ENCODE measurements around the gene SLC5A9. TPM values are rescaled to one million over a fixed set of nuclear protein-coding genes. Genes with fewer than 3 reads are reported as not detected.
"Not testable (repeated sequence)": the region's sequence is repeated elsewhere in the genome, so short reads cannot be mapped to it uniquely, and the experiment has no call there.

The SLC5A9 gene
- total RNA-seq, 2 donors from 2014 or later, result not detected

DNA sequence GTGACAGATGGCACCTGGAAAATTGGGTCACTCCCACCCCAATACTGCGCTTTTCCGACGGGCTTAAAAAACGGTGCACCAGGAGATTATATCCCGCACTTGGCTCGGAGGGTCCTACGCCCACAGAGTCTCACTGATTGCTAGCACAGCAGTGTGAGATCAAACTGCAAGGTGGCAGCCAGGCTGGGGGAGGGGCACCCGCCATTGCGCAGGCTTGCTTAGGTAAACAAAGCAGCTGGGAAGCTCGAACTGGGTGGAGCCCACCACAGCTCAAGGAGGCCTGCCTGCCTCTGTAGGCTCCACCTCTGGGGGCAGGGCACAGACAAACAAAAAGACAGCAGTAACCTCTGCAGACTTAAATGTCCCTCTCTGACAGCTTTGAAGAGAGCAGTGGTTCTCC lies 54.9 kb downstream of the SLC5A9 start:
- DNase-seq (ENCODE audit: low spot score); H3K4me3 Mint-ChIP-seq; H3K27ac Mint-ChIP-seq; H3K4me1 Mint-ChIP-seq (ENCODE audit: low read depth in 2 of 2); ATAC-seq: not testable (repeated sequence)
- Mint-ChIP-seq H3K36me3 (peaks cover 17% of the 10 kb centered on the region), H3K9me3 (peaks cover 13% of the 10 kb centered on the region), H3K27me3 (peaks cover 16 to 20% of the 10 kb centered on the region in 2 donors)

- not testable (repeated sequence) for H3K4me1 Mint-ChIP-seq (ENCODE audit: low read depth in 2 of 2); DNase-seq (ENCODE audit: low spot score); H3K9me3 Mint-ChIP-seq; ATAC-seq; H3K4me3 Mint-ChIP-seq; H3K27ac Mint-ChIP-seq
- Mint-ChIP-seq H3K27me3 (peaks cover 13 to 18% of the 10 kb centered on the region in 2 donors), H3K36me3 (peaks cover 13% of the 10 kb centered on the region)
These were observed 59.8 kb downstream of the SLC5A9 start for GRCh38 chr1:48282329-48282728.

DNA sequence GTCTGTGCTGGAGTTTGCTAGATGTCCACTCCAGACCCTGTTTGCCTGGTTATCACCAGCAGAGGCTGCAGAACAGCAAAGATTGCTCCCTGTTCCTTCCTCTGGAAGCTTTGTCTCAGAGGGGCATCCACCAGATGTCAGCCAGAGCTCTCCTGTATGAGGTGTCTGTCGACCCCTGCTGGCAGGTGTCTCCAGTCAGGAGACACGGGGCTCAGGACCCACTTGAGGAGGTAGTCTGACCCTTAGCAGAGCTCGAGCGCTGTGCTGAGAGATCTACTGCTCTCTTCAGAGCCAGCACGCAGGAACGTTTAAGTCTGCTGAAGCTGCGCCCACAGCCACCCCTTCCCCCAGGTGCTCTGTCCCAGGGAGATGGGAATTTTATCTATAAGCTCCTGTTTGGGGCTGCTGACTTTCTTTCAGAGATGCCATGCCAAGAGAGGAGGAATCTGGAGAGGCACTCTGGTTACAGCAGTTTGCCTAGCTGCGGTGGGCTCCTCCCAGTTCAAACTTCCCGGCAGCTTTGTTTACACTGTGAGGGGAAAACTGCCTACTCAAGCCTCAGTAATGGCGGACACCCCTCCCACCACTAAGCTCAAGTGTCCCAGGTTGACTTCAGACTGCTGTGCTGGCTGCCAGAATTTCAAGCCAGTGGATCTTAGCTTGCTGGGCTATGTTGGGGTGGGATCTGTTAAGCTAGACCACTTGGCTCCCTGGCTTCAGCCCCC lies 62.3 kb downstream of the SLC5A9 start:
- H3K27me3 Mint-ChIP-seq, result peaks cover 5 to 10% of the 10 kb centered on the region in 2 donors
- not testable (repeated sequence) for DNase-seq (ENCODE audit: low spot score); H3K36me3 Mint-ChIP-seq; H3K27ac Mint-ChIP-seq; H3K4me3 Mint-ChIP-seq; H3K4me1 Mint-ChIP-seq (ENCODE audit: low read depth in 2 of 2); ATAC-seq; H3K9me3 Mint-ChIP-seq

- DNase-seq (ENCODE audit: low spot score) (no peak), ATAC-seq (no peak)
- H3K4me3 Mint-ChIP-seq, result no peak overlapping the region
- no peaks in the 10 kb centered on the region for H3K36me3 Mint-ChIP-seq
- H3K9me3 Mint-ChIP-seq, result peaks cover 3% of the 10 kb centered on the region
- peaks cover 5 to 8% of the 10 kb centered on the region in 2 donors for H3K27me3 Mint-ChIP-seq
- no peaks in the 10 kb centered on the region for H3K4me1 Mint-ChIP-seq (ENCODE audit: low read depth in 2 of 2)
- H3K27ac Mint-ChIP-seq, result no peak overlapping the region
These were observed 63.0 kb downstream of the SLC5A9 start for GRCh38 chr1:48285525-48285924.

DNA sequence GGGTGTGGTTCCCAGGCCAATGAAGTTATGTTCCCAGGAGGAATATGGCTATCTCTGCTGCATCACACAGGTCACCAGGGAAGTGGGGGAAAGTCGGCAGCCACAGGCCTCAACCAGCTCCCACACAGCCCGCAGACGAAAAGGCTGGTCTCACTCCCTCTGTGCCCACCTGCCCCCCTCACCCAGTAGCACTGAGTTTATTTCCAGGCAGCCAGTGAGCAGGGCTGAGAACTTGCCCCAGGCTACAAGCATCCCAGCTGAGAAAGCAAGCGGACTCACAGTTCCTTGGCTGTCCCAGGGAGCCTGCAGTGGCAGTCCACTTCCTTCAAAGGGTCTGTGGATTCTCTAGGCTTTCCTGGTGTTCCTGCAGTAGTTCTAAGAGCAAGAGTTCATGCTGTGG lies 68.9 kb downstream of the SLC5A9 start:
- peaks cover 5 to 6% of the 10 kb centered on the region in 2 donors for H3K27me3 Mint-ChIP-seq
- H3K36me3 Mint-ChIP-seq, result no peaks in the 10 kb centered on the region
- no peaks in the 10 kb centered on the region for H3K9me3 Mint-ChIP-seq
- ATAC-seq (no peak), DNase-seq (ENCODE audit: low spot score) (no peak)
- H3K4me1 Mint-ChIP-seq (ENCODE audit: low read depth in 2 of 2), result peaks cover 0 to 3% of the 10 kb centered on the region in 2 donors
- no peak overlapping the region for H3K27ac Mint-ChIP-seq
- H3K4me3 Mint-ChIP-seq, result no peak overlapping the region

GRCh38 chr1:48292706-48293105 lies 70.2 kb downstream of the SLC5A9 start:
- ATAC-seq (no peak), DNase-seq (ENCODE audit: low spot score) (no peak)
- Mint-ChIP-seq H3K9me3 (no peaks in the 10 kb centered on the region), H3K36me3 (no peaks in the 10 kb centered on the region), H3K27ac (no peak overlapping the region), H3K4me1 (ENCODE audit: low read depth in 2 of 2) (peaks cover 0 to 3% of the 10 kb centered on the region in 2 donors), H3K4me3 (no peak overlapping the region), H3K27me3 (peaks cover 5 to 6% of the 10 kb centered on the region in 2 donors)

GRCh38 chr1:48294094-48294493 lies 71.6 kb downstream of the SLC5A9 start:
- H3K36me3 Mint-ChIP-seq; H3K27me3 Mint-ChIP-seq; H3K4me1 Mint-ChIP-seq (ENCODE audit: low read depth in 2 of 2); H3K4me3 Mint-ChIP-seq; H3K9me3 Mint-ChIP-seq; H3K27ac Mint-ChIP-seq; ATAC-seq; DNase-seq (ENCODE audit: low spot score): not testable (repeated sequence)

DNA sequence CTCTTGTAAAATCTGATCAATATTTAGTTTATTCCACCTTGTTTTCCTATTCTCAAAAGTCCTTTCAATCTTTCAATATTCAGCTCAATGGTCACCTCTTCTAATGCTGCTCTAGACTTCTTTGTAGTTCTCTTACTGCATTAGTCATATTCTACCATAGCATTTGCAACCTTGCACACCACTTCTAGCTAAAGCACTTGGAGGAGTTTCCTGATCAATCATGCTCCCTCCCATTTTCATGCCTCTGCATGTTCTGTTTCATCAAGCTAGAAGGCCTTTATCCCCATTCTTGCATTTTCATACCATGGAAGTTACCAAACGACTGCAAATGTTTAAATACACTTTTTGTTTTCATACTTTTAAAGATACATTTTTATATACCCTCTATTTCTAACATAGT lies 72.1 kb downstream of the SLC5A9 start:
- Mint-ChIP-seq H3K4me1 (ENCODE audit: low read depth in 2 of 2) (peaks cover 0 to 3% of the 10 kb centered on the region in 2 donors), H3K9me3 (no peaks in the 10 kb centered on the region), H3K27ac (no peak overlapping the region), H3K4me3 (no peak overlapping the region), H3K27me3 (peaks cover 5 to 8% of the 10 kb centered on the region in 2 donors), H3K36me3 (peaks cover 2% of the 10 kb centered on the region)
- ATAC-seq (no peak), DNase-seq (ENCODE audit: low spot score) (no peak)

Other genes with a start within 250 kb of the SLC5A9 start
- not detected for gene TRABD2B, start 225.3 kb upstream of the SLC5A9 start, total RNA-seq
- gene SPATA6, start 249.5 kb downstream of the SLC5A9 start, total RNA-seq, result 1 to 10 TPM; 2.1 to 4.0 TPM